Endothelial cell of umbilical vein (primary cell): ENCODE measurements around the gene GBP4. TPM values are rescaled to one million over a fixed set of nuclear protein-coding genes. Genes with fewer than 3 reads are reported as not detected.

Experiments
- BruUV-seq: library from RNA; stranded (reverse); fragments of 400-500 nt; replicated peaks from 2 replicates; lab custom pipeline; 2021; lab: Mats Ljungman, UMichigan
- CTCF ChIA-PET: fragments of 300-600, 350-600 bp; sonication (Branson Sonifier 250); formaldehyde crosslinking; loops from one replicate; lab custom pipeline; 2021; ENCODE audit warnings: antibody characterized with exemption, inconsistent platforms; lab: Charles Lee
- POLR2A ChIA-PET: fragments of 300-600, 350-600 bp; sonication (Branson Sonifier 250); formaldehyde crosslinking; loops from one replicate; lab custom pipeline; 2021; ENCODE audit warnings: antibody characterized with exemption, inconsistent platforms; lab: Charles Lee
- DNase-seq: peaks from one replicate; pipeline ENCODE4 v3.0.0-alpha.2; 2011; ENCODE audit warnings: low read depth, low spot score
- FAIRE-seq: peaks from 2 replicates; lab custom pipeline; 2011; peaks lifted over from hg19 to GRCh38; lab: Jason Lieb, UNC
- H2AFZ ChIP-seq: 2 replicates; pipeline ENCODE4 v1.6.0; 2012; ENCODE audit warnings: low read depth, low read length, control low read depth, inconsistent platforms
- H3K27ac ChIP-seq: 2 replicates; pipeline ENCODE4 v1.5.1; 2011; ENCODE audit warnings: low read depth, mild to moderate bottlenecking, control low read depth, low read length, moderate library complexity; ENCODE audit not compliant: insufficient read depth
- H3K27me3 ChIP-seq, 2 experiments: 2 replicates each; pipeline versions ENCODE4 v1.6.0 to v1.6.1; 2011; ENCODE audit warnings: low read length in 2 of 2, mixed read lengths in 1 of 2; ENCODE audit not compliant: control insufficient read depth in 2 of 2, insufficient read depth in 2 of 2
- H3K36me3 ChIP-seq, 2 experiments: 2 replicates in 1 of 2; 3 replicates in 1 of 2; pipeline ENCODE4 v1.5.1; 2011; ENCODE audit warnings: low read length in 2 of 2, mild to moderate bottlenecking in 1 of 2, moderate library complexity in 1 of 2; ENCODE audit not compliant: control insufficient read depth in 2 of 2, insufficient read depth in 2 of 2; ENCODE audit errors: extremely low read depth in 1 of 2
- H3K4me1 ChIP-seq: 3 replicates; pipeline ENCODE4 v1.5.1; 2011; ENCODE audit warnings: mild to moderate bottlenecking, low read length; ENCODE audit not compliant: control insufficient read depth, insufficient read depth; ENCODE audit errors: extremely low read depth
- H3K4me2 ChIP-seq: 2 replicates; pipeline ENCODE4 v1.6.1; 2011; ENCODE audit warnings: low read length, control low read depth, mixed read lengths; ENCODE audit not compliant: insufficient read depth
- H3K4me3 ChIP-seq, 3 experiments: fragments of 200-600 bp in 1 of 3; sonication (generic), shearing (Covaris generic) in 1 of 3; replicated peaks in 1 of 3; 2 replicates each; pipeline ENCODE4 v1.5.1; 2011 to 2016; ENCODE audit warnings: control low read depth in 3 of 3, low read length in 3 of 3, mild to moderate bottlenecking in 2 of 3, inconsistent platforms in 1 of 3, low read depth in 1 of 3, moderate library complexity in 1 of 3; ENCODE audit not compliant: insufficient read depth in 1 of 3
- H3K79me2 ChIP-seq: 2 replicates; pipeline ENCODE4 v1.6.0; 2012; ENCODE audit warnings: low read length, inconsistent platforms; ENCODE audit not compliant: control insufficient read depth, insufficient read depth
- H3K9ac ChIP-seq: replicated peaks from 2 replicates; pipeline ENCODE3; 2011; ENCODE audit warnings: low read length, control low read depth; ENCODE audit not compliant: insufficient read depth; ENCODE audit errors: extremely low read depth
- H3K9me1 ChIP-seq: replicated peaks from 3 replicates; pipeline ENCODE4 v1.6.0; 2011; ENCODE audit warnings: mild to moderate bottlenecking, low read length; ENCODE audit not compliant: control insufficient read depth, insufficient read depth; ENCODE audit errors: extremely low read depth
- H3K9me3 ChIP-seq: replicated peaks from 2 replicates; pipeline ENCODE4 v1.5.1; 2012; ENCODE audit warnings: low read length, inconsistent platforms; ENCODE audit not compliant: control insufficient read depth, insufficient read depth
- H4K20me1 ChIP-seq: replicated peaks from 2 replicates; pipeline ENCODE3; 2011; ENCODE audit warnings: mild to moderate bottlenecking, low read length; ENCODE audit not compliant: control insufficient read depth, insufficient read depth; ENCODE audit errors: extremely low read depth
- EZH2 ChIP-seq: IDR thresholded peaks from 2 replicates; pipeline ENCODE4 v1.6.1; 2012; ENCODE audit warnings: borderline replicate concordance, low read depth, mild to moderate bottlenecking, moderate library complexity, low read length, inconsistent platforms; ENCODE audit not compliant: severe bottlenecking
- FOS ChIP-seq: IDR thresholded peaks from 2 replicates; pipeline ENCODE4 v1.6.1; 2011; ENCODE audit warnings: mild to moderate bottlenecking, low read length, moderate library complexity, borderline replicate concordance; ENCODE audit not compliant: insufficient read depth
- GATA2 ChIP-seq: IDR thresholded peaks from 2 replicates; pipeline ENCODE4 v1.7.0; 2011; ENCODE audit warnings: low read depth, mild to moderate bottlenecking, moderate library complexity, mixed read lengths, low read length; ENCODE audit not compliant: insufficient read length, insufficient read depth
- JUN ChIP-seq: IDR thresholded peaks from 2 replicates; pipeline ENCODE4 v1.6.1; 2011; ENCODE audit warnings: borderline replicate concordance, low read depth; ENCODE audit not compliant: insufficient read length, insufficient read depth
- MYC ChIP-seq: IDR thresholded peaks from one replicate; pipeline ENCODE4 v1.6.1; 2011; ENCODE audit warnings: mild to moderate bottlenecking, low read depth, low read length
- POLR2A ChIP-seq: IDR thresholded peaks from 2 replicates; pipeline ENCODE4 v1.6.1; 2012; ENCODE audit warnings: low read depth, mild to moderate bottlenecking, control low read depth, low read length
- POLR2AphosphoS5 ChIP-seq: IDR thresholded peaks from 2 replicates; pipeline ENCODE4 v1.6.1; 2012; ENCODE audit warnings: low read depth, mild to moderate bottlenecking, control low read depth, low read length, moderate library complexity; ENCODE audit not compliant: insufficient read depth
- dilution Hi-C: fragments of 300-500 bp; cut with MboI; formaldehyde crosslinking; loops from one replicate; pipeline ENCODE4 v1.15.0; 2019; ENCODE audit warnings: low sequenced_read_pairs; ENCODE audit not compliant: extremely low pct_ligation_motif_present
- intact Hi-C: fragments of 100-400 bp; cut with micrococcal nuclease; formaldehyde crosslinking; loops from one replicate; pipeline ENCODE4 v1.10.0; 2022
- polyA plus RNA-seq, 4 experiments: library from polyadenylated mRNA; depleted of rRNA in 3 of 4; stranded (reverse) in 3 of 4; unstranded in 1 of 4; fragments of >200 nt; gene quantifications; 2 replicates each; pipeline versions ENCODE4 v1.2.1 to v1.2.3, GENCODE V29; 2011 to 2012; ENCODE audit warnings: missing spikeins in 1 of 4
- total RNA-seq: library from RNA; stranded (reverse); gene quantifications from 2 replicates; pipeline ENCODE4 v1.2.3, GENCODE V29; 2021
- TF ChIP-seq, protein P1 (sequence below), 2 donors: IDR thresholded peaks; 1 replicate in 1 of 2; 2 replicates in 1 of 2; pipeline ENCODE4 v1.5.1; 2011; ENCODE audit warnings: low read length in 2 of 2, mild to moderate bottlenecking in 2 of 2, moderate library complexity in 2 of 2, control low read depth in 1 of 2, inconsistent platforms in 1 of 2, low read depth in 1 of 2; ENCODE audit not compliant: insufficient read depth in 1 of 2; ENCODE audit errors: extremely low read depth in 1 of 2
- TF ChIP-seq, protein P2 (sequence below): IDR thresholded peaks from 2 replicates; pipeline ENCODE4 v1.6.1; 2011; ENCODE audit not compliant: insufficient read depth, insufficient read length

Gene GBP4
- total and polyA plus RNA-seq, 2 donors (not counting 3 experiments of a cell fraction or from before 2014, with no cell fraction given), result 1.7 to 7.6 TPM

DNA sequence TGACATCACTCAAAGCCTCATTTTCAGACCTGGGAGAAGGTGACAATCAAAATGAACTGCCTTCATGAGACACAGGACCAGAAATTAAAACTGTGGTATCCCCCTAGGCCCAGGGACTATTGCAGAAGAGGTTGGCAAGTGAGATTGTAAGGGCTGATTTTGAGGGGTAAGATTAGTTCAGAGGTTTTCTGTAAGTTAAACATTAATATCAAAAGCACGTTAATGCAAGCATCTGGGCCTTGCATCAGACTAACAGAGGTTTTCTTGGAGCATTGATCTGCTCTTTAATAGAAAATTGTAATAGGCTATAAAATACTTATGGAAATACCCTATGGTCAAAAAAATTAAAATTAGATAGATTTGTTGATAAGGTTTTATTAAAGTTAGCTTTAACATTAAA, 14.6 kb upstream of the GBP4 start:
- POLR2A ChIA-PET, result no interaction called here
- CTCF ChIA-PET, result interaction anchor here (0.8 kb wide), 1 partner anchor 128 kb away, joined by 3 read pairs; no protein-coding TSS in a partner anchor
- H3K4me1 ChIP-seq, result no peaks in the 10 kb centered on the region
- no peaks in the 10 kb centered on the region for H4K20me1 ChIP-seq
- no peaks in the 10 kb centered on the region for H3K36me3 ChIP-seq
- H3K4me3 ChIP-seq, result no peak overlapping the region
- no peaks in the 10 kb centered on the region for H3K9me1 ChIP-seq
- dilution Hi-C loops (no loop called here), intact Hi-C loops (no loop called here)
- H3K9ac ChIP-seq, result no peak overlapping the region
- no peak overlapping the region for H3K27ac ChIP-seq
- no TSS peak for BruUV-seq
- TF ChIP-seq EZH2 (no peak), FOS (no peak), POLR2A (no peak), MYC (no peak), POLR2AphosphoS5 (no peak), JUN (no peak), GATA2 (no peak)
- TF ChIP-seq, protein P1, sequence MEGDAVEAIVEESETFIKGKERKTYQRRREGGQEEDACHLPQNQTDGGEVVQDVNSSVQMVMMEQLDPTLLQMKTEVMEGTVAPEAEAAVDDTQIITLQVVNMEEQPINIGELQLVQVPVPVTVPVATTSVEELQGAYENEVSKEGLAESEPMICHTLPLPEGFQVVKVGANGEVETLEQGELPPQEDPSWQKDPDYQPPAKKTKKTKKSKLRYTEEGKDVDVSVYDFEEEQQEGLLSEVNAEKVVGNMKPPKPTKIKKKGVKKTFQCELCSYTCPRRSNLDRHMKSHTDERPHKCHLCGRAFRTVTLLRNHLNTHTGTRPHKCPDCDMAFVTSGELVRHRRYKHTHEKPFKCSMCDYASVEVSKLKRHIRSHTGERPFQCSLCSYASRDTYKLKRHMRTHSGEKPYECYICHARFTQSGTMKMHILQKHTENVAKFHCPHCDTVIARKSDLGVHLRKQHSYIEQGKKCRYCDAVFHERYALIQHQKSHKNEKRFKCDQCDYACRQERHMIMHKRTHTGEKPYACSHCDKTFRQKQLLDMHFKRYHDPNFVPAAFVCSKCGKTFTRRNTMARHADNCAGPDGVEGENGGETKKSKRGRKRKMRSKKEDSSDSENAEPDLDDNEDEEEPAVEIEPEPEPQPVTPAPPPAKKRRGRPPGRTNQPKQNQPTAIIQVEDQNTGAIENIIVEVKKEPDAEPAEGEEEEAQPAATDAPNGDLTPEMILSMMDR (IDR thresholded peaks at IDR 0.05; ENCODE audit: extremely low read depth in 1 of 2, insufficient read depth in 1 of 2, low read depth in 1 of 2, low read length in 2 of 2), result no peak
- TF ChIP-seq, protein P2, sequence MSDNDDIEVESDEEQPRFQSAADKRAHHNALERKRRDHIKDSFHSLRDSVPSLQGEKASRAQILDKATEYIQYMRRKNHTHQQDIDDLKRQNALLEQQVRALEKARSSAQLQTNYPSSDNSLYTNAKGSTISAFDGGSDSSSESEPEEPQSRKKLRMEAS, result no peak
- H3K4me2 ChIP-seq, result no peak overlapping the region
- FAIRE-seq, result no peak
- H3K27me3 ChIP-seq, result no peaks in the 10 kb centered on the region
- DNase-seq, result no peak
- H2AFZ ChIP-seq, result no peak overlapping the region
- H3K79me2 ChIP-seq, result no peaks in the 10 kb centered on the region
- no peaks in the 10 kb centered on the region for H3K9me3 ChIP-seq
